Activated naive CD4-positive, alpha-beta T cell treated with anti-CD3 and anti-CD28 coated beads, Interleukin-2, amount 50 U/mL, for 72 hours (primary cell): ENCODE measurements around the gene BCL11A. TPM values are rescaled to one million over a fixed set of nuclear protein-coding genes. Genes with fewer than 3 reads are reported as not detected.
"Not testable (repeated sequence)": the region's sequence is repeated elsewhere in the genome, so short reads cannot be mapped to it uniquely, and the experiment has no call there.

Source experiments
- ATAC-seq, 2 donors: fragments of 150-1000 bp; cut with Tn5 transposase; 2 replicates each; pipeline ENCODE4 v1.10.0; 2021; ENCODE audit warnings: mild to moderate bottlenecking in 2 of 2, moderate library complexity in 2 of 2
- DNase-seq, 2 donors: peaks; one replicate each; pipeline ENCODE4 v3.0.0; 2021 to 2022; ENCODE audit warnings: low spot score in 2 of 2
- H3K27ac Mint-ChIP-seq, 2 donors: one replicate each; pipeline ENCODE4 v1.8.0; 2022; ENCODE audit warnings: mild to moderate bottlenecking in 2 of 2, mixed read lengths in 2 of 2
- H3K36me3 Mint-ChIP-seq, 2 donors: one replicate each; pipeline ENCODE4 v1.8.0; 2022; ENCODE audit warnings: mixed read lengths in 2 of 2
- H3K9me3 Mint-ChIP-seq, 2 donors: one replicate each; pipeline ENCODE4 v1.8.0; 2022; ENCODE audit warnings: mixed read lengths in 2 of 2
- total RNA-seq, 2 donors: library from RNA; stranded (reverse); gene quantifications; one replicate each; pipeline ENCODE4 v1.2.3, GENCODE V29; 2022

Gene BCL11A
- total RNA-seq, 2 donors from 2014 or later, result 0.05 to 0.25 TPM

DNA sequence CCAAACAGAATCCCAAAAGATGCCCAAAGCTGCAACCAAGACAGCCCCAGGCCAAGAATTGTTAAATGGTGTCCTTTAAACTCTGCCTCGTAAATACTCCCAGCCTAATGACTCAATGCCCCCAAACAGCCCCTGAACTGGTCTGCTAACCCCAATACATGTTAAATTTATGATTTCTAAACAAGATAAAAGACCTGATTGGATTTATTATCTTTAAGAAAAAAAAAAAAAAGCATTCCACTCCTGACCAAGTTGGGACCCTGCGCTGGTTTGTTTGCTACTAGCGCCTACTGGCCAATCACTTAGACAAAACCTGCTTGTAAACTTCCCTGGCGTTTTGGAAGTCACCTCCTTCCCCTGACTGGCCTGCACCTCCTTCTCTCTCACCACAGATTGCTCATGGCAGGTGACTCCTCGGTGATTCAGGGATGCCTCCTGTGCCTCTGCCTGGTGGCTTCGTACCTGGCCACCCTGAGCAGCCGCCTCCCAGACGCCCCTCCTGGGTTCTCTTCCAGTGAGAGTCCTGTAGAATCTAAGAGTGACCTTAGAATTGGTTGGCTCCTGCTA, 121.3 kb downstream of the BCL11A start:
- Mint-ChIP-seq H3K36me3 (no peaks in the 10 kb centered on the region), H3K9me3 (no peaks in the 10 kb centered on the region), H3K27ac (no peak overlapping the region)
- ATAC-seq (no peak), DNase-seq (no peak)

DNA sequence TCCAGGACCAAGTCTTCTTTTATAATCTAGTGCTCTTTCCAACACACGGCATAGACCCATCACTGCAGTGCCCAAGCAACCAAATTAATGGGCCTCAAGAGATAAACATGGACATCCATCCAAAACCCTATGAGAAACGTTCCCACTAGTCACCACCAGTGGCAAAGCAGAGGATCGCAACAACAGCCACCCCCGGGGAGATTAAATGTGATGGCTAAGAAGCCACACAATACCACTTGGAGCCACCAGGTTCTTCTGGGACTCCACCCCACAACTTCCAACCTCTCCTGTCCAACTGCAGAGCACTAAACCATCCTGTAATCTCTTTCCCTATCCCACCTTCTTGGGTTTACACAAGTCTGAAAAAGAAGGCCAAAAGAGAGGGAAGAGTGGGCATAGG, 123.8 kb downstream of the BCL11A start:
- DNase-seq (no peak), ATAC-seq (no peak)
- no peaks in the 10 kb centered on the region for H3K36me3 Mint-ChIP-seq
- H3K9me3 Mint-ChIP-seq, result peaks cover 0 to 4% of the 10 kb centered on the region in 2 donors
- H3K27ac Mint-ChIP-seq, result no peak overlapping the region

DNA sequence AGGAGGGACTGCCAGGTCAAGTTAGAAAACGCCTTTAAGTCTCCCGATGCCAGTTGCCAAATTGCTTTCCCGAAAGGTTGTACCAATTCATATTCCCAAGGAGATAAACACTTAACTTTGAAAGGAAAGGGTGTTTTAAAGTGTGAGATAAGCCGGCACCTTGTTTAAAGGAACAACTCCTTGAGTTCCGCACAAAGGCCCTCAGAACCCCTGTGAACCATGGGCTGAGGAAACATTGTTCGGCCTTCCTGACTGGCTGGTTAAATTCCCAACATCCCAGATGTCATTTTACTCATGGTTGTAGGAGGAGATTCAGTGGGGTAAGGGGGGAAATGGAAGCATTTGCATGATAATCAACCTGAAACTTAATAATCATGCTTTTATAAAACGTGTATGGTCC, 126.6 kb downstream of the BCL11A start:
- no peak overlapping the region for H3K27ac Mint-ChIP-seq
- H3K9me3 Mint-ChIP-seq, result peaks cover 0 to 4% of the 10 kb centered on the region in 2 donors
- ATAC-seq (no peak), DNase-seq (no peak)
- H3K36me3 Mint-ChIP-seq, result no peaks in the 10 kb centered on the region

DNA sequence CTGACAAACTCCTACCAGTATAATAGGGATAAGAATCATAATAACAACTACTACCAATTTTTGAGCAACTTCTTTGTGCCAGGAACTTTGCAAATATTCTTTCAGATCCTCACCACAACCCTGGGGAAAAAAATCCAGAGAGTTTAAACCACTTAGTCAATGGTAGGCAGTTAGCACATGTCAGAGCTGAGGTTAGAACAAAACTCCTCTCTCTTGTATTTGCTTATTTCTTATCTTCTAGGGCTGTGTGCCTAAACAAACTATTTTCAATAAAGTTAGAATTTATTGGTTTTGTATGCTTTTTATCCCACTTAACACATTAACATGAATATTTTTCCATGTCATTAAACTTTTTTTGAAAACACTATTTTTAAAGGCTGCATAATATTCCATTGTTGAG, 127.1 kb downstream of the BCL11A start:
- H3K27ac Mint-ChIP-seq, result no peak overlapping the region
- no peak for DNase-seq
- no peak for ATAC-seq
- no peaks in the 10 kb centered on the region for H3K36me3 Mint-ChIP-seq
- H3K9me3 Mint-ChIP-seq, result peaks cover 0 to 4% of the 10 kb centered on the region in 2 donors

DNA sequence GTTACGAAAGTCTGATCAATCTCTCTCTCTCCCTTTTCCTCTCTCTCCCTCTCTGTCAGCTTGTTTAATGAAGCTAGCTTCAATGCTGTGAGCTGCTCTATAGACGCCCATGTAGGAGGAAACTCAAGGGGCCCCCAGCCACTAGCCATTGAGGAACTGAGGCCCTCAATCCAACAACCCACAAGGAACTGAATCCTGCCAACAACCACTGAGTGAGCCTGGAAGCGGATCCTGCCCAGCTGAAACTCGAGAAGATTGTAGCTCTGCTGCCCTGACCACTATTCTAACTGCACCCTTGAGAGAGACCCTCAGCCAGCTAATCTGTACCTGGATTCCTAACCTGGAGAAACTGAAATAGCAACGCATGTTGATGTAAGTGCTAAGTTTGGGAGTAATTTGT, 129.2 kb downstream of the BCL11A start:
- H3K9me3 Mint-ChIP-seq, result peaks cover 0 to 4% of the 10 kb centered on the region in 2 donors
- H3K27ac Mint-ChIP-seq, result no peak overlapping the region
- ATAC-seq (no peak), DNase-seq (no peak)
- no peaks in the 10 kb centered on the region for H3K36me3 Mint-ChIP-seq

DNA sequence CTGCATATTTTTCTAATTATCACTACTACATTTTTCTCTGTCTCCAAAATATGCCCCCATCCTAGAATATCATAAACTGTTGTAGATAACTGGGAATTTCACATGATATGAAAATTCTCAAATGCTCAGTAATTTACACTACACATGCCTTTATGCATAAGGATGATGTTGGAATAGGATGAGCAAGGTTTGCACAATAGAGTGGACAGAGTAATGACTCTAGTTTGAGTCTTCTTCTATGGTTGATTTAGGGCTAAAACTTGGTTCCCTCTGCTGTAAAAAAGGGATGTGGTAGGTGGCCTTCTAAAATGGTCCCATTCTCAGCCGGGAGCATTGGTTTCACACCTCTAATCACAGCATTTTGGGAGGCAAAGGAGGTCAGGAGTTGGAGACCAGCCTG, 129.9 kb downstream of the BCL11A start:
- H3K36me3 Mint-ChIP-seq, result no peaks in the 10 kb centered on the region
- H3K9me3 Mint-ChIP-seq, result peaks cover 0 to 4% of the 10 kb centered on the region in 2 donors
- H3K27ac Mint-ChIP-seq, result no peak overlapping the region
- ATAC-seq, result no peak
- DNase-seq, result no peak

DNA sequence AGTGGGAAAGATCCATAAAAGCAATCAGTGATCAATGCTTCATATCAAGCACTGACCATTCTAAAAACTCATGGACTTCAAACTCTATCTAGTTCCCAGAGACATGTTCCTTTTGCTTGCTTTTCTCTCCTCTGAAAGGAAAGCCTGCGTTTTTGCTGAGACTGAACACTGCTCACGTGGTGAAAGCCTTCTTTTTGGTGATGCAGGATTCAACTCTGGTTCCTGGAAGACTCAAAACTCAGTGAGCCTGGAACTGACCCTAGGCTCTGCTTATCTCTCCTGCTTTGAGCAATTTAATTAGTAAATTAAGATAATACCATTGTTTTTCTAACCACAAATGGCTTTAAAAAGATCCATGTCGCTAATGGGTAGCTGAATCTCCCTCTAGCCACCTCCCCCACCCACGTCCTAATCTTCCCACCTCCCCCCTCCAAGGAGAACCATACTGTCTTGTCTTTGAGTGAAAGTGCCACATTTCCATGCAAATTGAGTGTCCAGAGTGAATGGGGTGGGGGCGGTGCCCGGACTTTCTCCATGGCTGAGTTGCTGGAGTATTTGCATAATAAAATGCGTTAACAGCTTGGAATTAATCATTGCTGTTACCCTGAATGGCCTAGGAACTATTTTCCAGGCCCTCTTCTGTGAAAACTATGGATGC, 130.5 kb downstream of the BCL11A start:
- no peaks in the 10 kb centered on the region for H3K36me3 Mint-ChIP-seq
- no peak overlapping the region for H3K27ac Mint-ChIP-seq
- H3K9me3 Mint-ChIP-seq, result peaks cover 0 to 4% of the 10 kb centered on the region in 2 donors
- no peak for ATAC-seq
- no peak for DNase-seq

DNA sequence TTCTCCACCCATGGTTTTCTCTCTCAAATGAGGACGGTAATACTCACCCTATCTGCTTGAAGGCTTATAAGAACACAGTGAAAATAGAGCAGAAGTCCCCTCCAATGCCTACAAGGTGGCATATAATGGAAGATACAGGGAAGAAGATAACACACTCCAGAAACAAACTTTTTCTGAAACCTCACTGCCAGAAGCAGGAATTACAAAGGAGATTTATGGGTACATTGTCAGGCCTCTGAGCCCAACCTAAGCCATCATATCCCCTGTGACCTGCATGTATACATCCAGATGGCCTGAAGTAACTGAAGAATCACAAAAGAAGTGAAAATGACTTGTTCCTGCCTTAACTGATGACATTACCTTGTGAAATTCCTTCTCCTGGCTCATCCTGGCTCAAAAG, 136.2 kb downstream of the BCL11A start:
- ATAC-seq, DNase-seq, H3K36me3 Mint-ChIP-seq, H3K27ac Mint-ChIP-seq, H3K9me3 Mint-ChIP-seq: not testable (repeated sequence)

DNA sequence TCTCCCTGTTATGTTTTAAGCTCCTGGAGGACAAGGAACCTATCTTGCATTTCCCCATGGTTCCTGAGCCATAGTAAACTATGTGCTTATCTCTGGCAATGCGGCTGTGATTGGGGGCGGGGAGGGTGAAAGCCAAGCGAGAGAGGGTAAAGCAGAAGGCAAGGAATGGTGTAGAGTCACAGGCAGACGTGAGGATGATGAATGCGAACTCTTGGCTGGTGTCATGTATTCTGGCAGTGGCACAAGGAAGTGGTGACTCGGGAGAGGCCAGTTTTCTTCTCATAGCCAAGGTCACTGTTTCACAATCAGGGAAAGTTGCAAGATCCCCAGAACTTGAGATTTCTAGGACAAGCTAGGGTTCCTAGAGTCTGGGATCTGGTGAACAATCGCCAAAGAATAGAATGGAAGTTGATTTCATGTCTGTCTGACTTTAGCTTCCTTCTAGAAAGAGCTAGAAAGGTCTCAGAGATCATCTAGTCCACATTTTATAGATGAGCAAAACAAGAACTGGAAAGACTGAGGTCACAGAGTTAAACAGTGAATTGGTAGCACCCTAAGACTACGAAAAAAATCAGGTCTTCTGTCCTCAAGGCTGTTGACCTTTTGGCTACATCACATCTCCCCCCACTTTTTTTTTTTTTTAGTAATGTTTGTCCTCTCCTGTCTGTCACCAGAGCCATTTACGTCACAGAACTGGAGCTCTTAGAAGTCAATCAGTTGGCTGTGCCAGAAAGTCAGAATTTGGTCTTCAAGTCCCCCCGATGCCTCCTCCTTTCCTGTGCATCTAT, 137.0 kb downstream of the BCL11A start:
- Mint-ChIP-seq H3K27ac (no peak overlapping the region), H3K36me3 (no peaks in the 10 kb centered on the region), H3K9me3 (peaks cover 0 to 4% of the 10 kb centered on the region in 2 donors)
- no peak for ATAC-seq
- DNase-seq, result no peak

DNA sequence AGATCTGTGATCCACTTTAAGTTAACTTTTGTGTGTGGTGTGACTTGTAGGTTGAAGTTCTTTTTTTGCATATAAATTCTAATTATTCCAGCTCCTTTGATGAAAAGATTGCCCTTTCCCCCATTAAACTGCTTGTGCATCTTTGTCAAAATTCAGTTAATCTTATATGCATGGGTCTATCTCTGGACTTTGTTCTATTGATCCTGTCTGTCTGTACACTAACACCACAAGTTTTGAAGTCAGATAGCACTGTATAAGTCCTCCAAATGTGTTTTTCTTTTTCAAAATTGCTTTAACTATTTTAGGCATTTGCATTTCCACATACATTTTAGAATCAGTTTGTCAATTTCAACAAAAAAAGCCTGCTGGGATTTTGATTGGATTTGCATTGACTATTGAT, 137.6 kb downstream of the BCL11A start:
- Mint-ChIP-seq H3K27ac (no peak overlapping the region), H3K9me3 (peaks cover 0 to 4% of the 10 kb centered on the region in 2 donors), H3K36me3 (no peaks in the 10 kb centered on the region)
- DNase-seq (no peak), ATAC-seq (no peak)

DNA sequence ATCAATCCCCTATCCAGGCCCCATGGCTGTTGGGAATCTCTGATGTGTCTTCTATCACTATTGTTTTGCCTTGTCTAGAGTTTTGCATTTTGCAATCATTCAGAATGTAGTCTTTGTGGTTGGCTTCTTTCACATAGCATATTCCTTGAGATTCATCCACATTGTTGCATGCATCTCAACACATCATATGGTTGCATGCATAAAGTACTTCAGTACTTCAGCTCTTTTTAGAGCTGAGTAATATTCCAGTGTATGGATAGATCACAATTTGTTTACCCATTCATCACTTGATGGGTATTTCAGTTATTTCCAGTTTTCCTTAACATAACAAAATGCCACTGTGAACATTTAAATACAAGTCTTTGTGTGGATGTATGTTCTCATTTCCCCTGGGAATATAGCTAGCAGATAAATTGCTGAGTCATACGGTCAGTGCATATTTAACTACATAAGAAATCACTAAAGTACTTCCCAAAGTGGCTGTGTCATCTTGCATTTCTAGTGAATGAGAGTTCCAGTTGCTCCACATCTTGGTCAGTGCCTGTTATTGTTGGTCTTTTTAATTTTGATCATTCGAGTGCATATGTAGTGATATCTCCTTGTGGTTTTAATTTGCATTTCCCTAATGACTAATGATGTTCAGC, 138.8 kb downstream of the BCL11A start:
- no peak for ATAC-seq
- H3K9me3 Mint-ChIP-seq, result peaks cover 0 to 4% of the 10 kb centered on the region in 2 donors
- H3K27ac Mint-ChIP-seq, result no peak overlapping the region
- no peak for DNase-seq
- no peaks in the 10 kb centered on the region for H3K36me3 Mint-ChIP-seq

DNA sequence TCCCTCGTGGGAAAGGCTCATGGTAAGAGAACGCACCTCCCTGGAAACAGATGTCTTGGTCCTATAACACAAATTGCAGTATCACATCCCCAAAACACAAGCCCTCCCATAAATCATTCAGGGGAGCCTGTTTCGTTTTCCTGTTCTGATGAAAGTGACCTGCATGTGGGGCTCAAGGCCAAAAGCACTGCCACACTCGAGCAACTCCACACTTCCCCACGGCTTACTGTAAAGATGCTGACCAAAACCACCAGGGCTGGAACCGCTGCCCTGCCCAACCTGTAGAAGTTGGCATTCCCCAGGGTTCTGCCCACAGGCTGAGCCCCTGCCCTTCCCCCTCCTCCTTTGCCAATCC, 139.7 kb downstream of the BCL11A start:
- ATAC-seq (no peak), DNase-seq (no peak)
- no peaks in the 10 kb centered on the region for H3K36me3 Mint-ChIP-seq

DNA sequence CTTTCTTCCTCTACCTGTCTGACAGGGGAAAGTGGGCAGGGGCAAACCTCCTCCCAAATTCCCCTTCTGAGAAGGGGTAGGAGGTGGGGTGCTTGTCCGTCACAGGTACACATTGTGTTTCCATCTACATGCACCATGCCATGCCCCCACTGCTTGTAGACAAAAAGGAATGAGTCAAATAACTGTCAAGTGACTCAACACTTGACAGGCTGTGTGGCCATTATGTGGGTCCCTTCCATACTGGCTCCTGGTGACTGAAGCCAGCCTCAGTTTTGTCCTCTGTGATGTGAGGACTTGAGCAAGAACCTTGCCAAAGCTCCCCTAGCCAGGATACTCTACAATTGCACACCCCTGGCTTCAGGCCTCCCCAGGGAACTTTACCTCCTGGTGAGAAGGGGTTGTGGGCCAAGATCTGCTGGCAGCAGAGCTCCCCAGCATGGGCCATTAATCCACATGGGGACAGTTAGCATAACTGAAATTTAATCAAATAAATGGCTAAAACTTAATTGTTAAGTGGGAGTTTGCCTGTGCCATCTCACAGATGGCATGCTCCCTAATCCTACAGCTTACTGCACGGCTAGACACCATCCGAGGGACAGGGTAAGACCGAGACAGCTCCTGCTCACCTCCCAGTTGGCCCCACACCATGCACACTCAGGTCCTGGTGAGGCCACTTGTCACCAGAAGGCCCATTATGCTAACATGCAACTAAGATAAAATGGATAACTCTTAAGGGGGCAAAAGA, 140.2 kb downstream of the BCL11A start:
- H3K36me3 Mint-ChIP-seq, result no peaks in the 10 kb centered on the region
- no peak overlapping the region for H3K27ac Mint-ChIP-seq
- peaks cover 0 to 4% of the 10 kb centered on the region in 2 donors for H3K9me3 Mint-ChIP-seq
- no peak for ATAC-seq
- DNase-seq, result no peak

More for the DNA sequence above, 139.7 kb downstream of the BCL11A start:
- no peak overlapping the region for H3K27ac Mint-ChIP-seq
- H3K9me3 Mint-ChIP-seq, result peaks cover 0 to 4% of the 10 kb centered on the region in 2 donors

DNA sequence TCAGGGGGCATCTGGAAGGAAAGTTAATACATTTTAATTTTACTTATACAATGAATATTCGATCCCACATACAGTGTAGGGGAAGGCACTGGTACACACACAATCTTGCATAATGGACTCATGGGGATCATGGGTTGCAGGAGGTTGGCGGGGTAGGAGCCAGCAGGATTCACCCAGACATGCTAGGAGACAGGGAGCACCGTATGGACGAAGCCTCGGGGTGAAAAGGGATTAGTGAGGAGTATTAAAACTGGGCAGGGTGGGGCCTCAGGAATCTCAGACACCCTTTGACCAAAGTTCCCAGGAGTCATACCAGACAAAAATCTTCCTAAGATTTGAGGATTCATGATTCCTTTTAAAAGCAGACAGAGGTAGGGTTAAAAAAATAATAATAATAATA, 140.8 kb downstream of the BCL11A start:
- Mint-ChIP-seq H3K27ac (no peak overlapping the region), H3K36me3 (no peaks in the 10 kb centered on the region), H3K9me3 (peaks cover 0 to 4% of the 10 kb centered on the region in 2 donors)
- no peak for ATAC-seq
- no peak for DNase-seq

DNA sequence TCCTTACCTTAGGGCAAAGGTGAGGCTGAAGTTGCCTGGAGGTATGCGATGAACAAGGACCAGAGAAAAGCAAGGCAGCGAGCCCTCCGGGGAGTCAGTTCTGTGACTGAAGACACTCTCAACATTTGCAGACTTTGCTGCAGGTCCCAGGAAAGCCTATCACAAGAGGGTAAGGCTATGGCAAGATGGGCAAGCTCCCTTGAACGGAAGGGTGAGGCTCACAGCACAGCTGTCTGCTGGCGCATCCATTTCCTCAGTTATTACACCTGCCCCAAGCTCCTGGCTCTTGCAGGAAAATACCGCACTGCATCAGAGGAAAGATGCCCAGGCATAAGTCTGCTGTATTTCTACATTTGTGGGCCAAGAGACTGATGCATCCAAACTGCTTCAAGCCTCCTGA, 141.4 kb downstream of the BCL11A start:
- DNase-seq, result no peak
- Mint-ChIP-seq H3K27ac (no peak overlapping the region), H3K36me3 (no peaks in the 10 kb centered on the region), H3K9me3 (peaks cover 0 to 4% of the 10 kb centered on the region in 2 donors)
- no peak for ATAC-seq

DNA sequence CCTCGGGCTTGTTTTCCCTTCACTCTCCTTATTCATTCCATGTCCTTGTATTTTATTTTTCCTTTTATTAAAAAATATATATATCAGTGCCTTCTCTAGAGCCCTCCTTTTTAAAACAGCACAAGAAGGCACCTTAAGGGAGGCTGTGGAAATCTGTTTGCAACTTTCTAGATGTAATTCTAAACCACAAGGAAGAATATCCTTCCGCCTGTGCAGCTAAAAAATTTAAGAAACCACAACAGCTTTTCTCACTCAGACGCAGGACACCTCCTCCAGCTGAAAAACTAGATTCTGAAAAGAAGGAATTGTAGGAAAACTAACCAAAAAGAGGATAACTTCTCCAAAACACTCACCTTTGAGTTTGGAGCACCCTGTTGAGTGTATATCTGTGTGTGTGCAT, 142.2 kb downstream of the BCL11A start:
- Mint-ChIP-seq H3K9me3 (peaks cover 0 to 4% of the 10 kb centered on the region in 2 donors), H3K36me3 (no peaks in the 10 kb centered on the region), H3K27ac (no peak overlapping the region)
- no peak for DNase-seq
- ATAC-seq, result no peak
